Naive B cell (primary cell): Measurements from ENCODE around the gene NMU. TPM values are rescaled to one million over a fixed set of nuclear protein-coding genes. Genes with fewer than 3 reads are reported as not detected.
"Not testable (repeated sequence)": the region's sequence is repeated elsewhere in the genome, so short reads cannot be mapped to it uniquely, and the experiment has no call there.

ENCODE experiments used
- ATAC-seq, 2 donors: fragments of 150-1000 bp; cut with Tn5 transposase; 2 replicates each; pipeline ENCODE4 v1.10.0; 2021; ENCODE audit warnings: low read depth in 2 of 2, mild to moderate bottlenecking in 2 of 2, moderate library complexity in 2 of 2
- DNase-seq: peaks from one replicate; pipeline ENCODE4 v3.0.0; 2022
- H3K27ac Mint-ChIP-seq, 6 donors: one replicate each; pipeline ENCODE4 v1.8.0; 2020 to 2022; ENCODE audit warnings: mild to moderate bottlenecking in 6 of 6, mixed read lengths in 6 of 6, moderate library complexity in 5 of 6, inconsistent platforms in 2 of 6
- H3K27me3 Mint-ChIP-seq, 3 donors: one replicate each; pipeline ENCODE4 v1.8.0; 2021 to 2022; ENCODE audit warnings: mixed read lengths in 3 of 3, mild to moderate bottlenecking in 1 of 3
- H3K36me3 Mint-ChIP-seq, 2 donors: one replicate each; pipeline ENCODE4 v1.8.0; 2020 to 2022; ENCODE audit warnings: mixed read lengths in 2 of 2, inconsistent platforms in 1 of 2, mild to moderate bottlenecking in 1 of 2
- H3K4me1 Mint-ChIP-seq, 3 donors: one replicate each; pipeline ENCODE4 v1.8.0; 2020 to 2022; ENCODE audit warnings: mixed read lengths in 3 of 3, inconsistent platforms in 1 of 3, mild to moderate bottlenecking in 1 of 3, moderate library complexity in 1 of 3
- H3K4me3 Mint-ChIP-seq, 8 donors: one replicate each; pipeline ENCODE4 v1.8.0; 2020 to 2022; ENCODE audit warnings: mild to moderate bottlenecking in 8 of 8, mixed read lengths in 8 of 8, moderate library complexity in 8 of 8, inconsistent platforms in 2 of 8
- H3K9me3 Mint-ChIP-seq, 7 donors: one replicate each; pipeline ENCODE4 v1.8.0; 2020 to 2022; ENCODE audit warnings: mixed read lengths in 7 of 7, mild to moderate bottlenecking in 5 of 7, inconsistent platforms in 2 of 7, moderate library complexity in 1 of 7
- polyA plus RNA-seq, 6 donors: library from polyadenylated mRNA; unstranded; fragments of 300-500 nt; fragmentation: Illumina TruSeq; gene quantifications; one replicate each; pipeline ENCODE4 v1.2.3, GENCODE V29; 2021; ENCODE audit warnings: low read depth in 6 of 6

Gene NMU
- polyA plus RNA-seq, 6 donors from 2014 or later: not detected

- Mint-ChIP-seq H3K27ac (no peak overlapping the region), H3K4me1 (no peaks in the 10 kb centered on the region), H3K36me3 (no peaks in the 10 kb centered on the region), H3K27me3 (peaks cover 6 to 14% (median 9%) of the 10 kb centered on the region in 3 donors), H3K9me3 (peaks cover 0 to 6% (median 0%) of the 10 kb centered on the region in 7 donors), H3K4me3 (no peak overlapping the region)
- no peak for ATAC-seq
- DNase-seq: no peak
Measured at GRCh38 chr4:55658657-55659056, 22.6 kb upstream of the NMU start.

GRCh38 chr4:55654131-55654530 is 18.0 kb upstream of the NMU start:
- DNase-seq (no peak), ATAC-seq (no peak)
- Mint-ChIP-seq H3K36me3 (no peaks in the 10 kb centered on the region), H3K27ac (no peak overlapping the region), H3K9me3 (peaks cover 0 to 2% (median 0%) of the 10 kb centered on the region in 7 donors), H3K4me3 (no peak overlapping the region), H3K4me1 (no peaks in the 10 kb centered on the region), H3K27me3 (peaks cover 0 to 10% (median 5%) of the 10 kb centered on the region in 3 donors)

GRCh38 chr4:55650483-55650882 is 14.4 kb upstream of the NMU start:
- Mint-ChIP-seq H3K27ac (no peak overlapping the region), H3K9me3 (peaks cover 0 to 2% (median 0%) of the 10 kb centered on the region in 7 donors), H3K27me3 (peaks cover 0 to 13% (median 4%) of the 10 kb centered on the region in 3 donors), H3K4me1 (no peaks in the 10 kb centered on the region), H3K36me3 (no peaks in the 10 kb centered on the region), H3K4me3 (no peak overlapping the region)
- ATAC-seq: no peak
- no peak for DNase-seq

- no peak for ATAC-seq
- peaks cover 0 to 1% (median 0%) of the 10 kb centered on the region in 7 donors for H3K9me3 Mint-ChIP-seq
Measured at GRCh38 chr4:55637272-55637820, 1.2 kb upstream of the NMU start.

GRCh38 chr4:55636656-55636999 is 530 bp upstream of the NMU start:
- Mint-ChIP-seq H3K27ac (peak overlapping the region in 1 of 6 donors; percentile 44), H3K27me3 (peaks cover 46 to 69% (median 60%) of the 10 kb centered on the region in 3 donors), H3K4me1 (peaks cover 11 to 16% (median 15%) of the 10 kb centered on the region in 3 donors), H3K9me3 (peaks cover 0 to 1% (median 0%) of the 10 kb centered on the region in 7 donors), H3K36me3 (peaks cover 0 to 5% of the 10 kb centered on the region in 2 donors), H3K4me3 (peak overlapping the region in 7 of 8 donors; percentile 12 to 75 (median 67))
- DNase-seq (no peak), ATAC-seq (no peak)

More at GRCh38 chr4:55637272-55637820, 1.2 kb upstream of the NMU start:
- H3K4me3 Mint-ChIP-seq: no peak overlapping the region
- H3K36me3 Mint-ChIP-seq: peaks cover 0 to 5% of the 10 kb centered on the region in 2 donors
- no peak overlapping the region for H3K27ac Mint-ChIP-seq
- no peak for DNase-seq
- peaks cover 41 to 63% (median 57%) of the 10 kb centered on the region in 3 donors for H3K27me3 Mint-ChIP-seq
- H3K4me1 Mint-ChIP-seq: peaks cover 11 to 16% (median 15%) of the 10 kb centered on the region in 3 donors

- peak overlapping the region in 5 of 8 donors; percentile 6 to 76 (median 59) for H3K4me3 Mint-ChIP-seq
- H3K36me3 Mint-ChIP-seq: peaks cover 0 to 5% of the 10 kb centered on the region in 2 donors
- no peak for DNase-seq
- peaks cover 52 to 77% (median 69%) of the 10 kb centered on the region in 3 donors for H3K27me3 Mint-ChIP-seq
- no peak for ATAC-seq
- peaks cover 0 to 5% (median 1%) of the 10 kb centered on the region in 7 donors for H3K9me3 Mint-ChIP-seq
- H3K4me1 Mint-ChIP-seq: peaks cover 11 to 16% (median 15%) of the 10 kb centered on the region in 3 donors
- H3K27ac Mint-ChIP-seq: no peak overlapping the region
Measured at GRCh38 chr4:55635282-55635681, 816 bp downstream of the NMU start.

- Mint-ChIP-seq H3K9me3 (peaks cover 0 to 7% (median 1%) of the 10 kb centered on the region in 7 donors), H3K36me3 (peaks cover 0 to 5% of the 10 kb centered on the region in 2 donors)
Measured at GRCh38 chr4:55634417-55635128, 1.5 kb downstream of the NMU start.

GRCh38 chr4:55633903-55634302 is 2.2 kb downstream of the NMU start:
- ATAC-seq: no peak
- Mint-ChIP-seq H3K9me3 (peaks cover 0 to 7% (median 1%) of the 10 kb centered on the region in 7 donors), H3K4me1 (peaks cover 11 to 16% (median 15%) of the 10 kb centered on the region in 3 donors), H3K36me3 (peaks cover 0 to 5% of the 10 kb centered on the region in 2 donors), H3K27me3 (peaks cover 46 to 68% (median 61%) of the 10 kb centered on the region in 3 donors), H3K4me3 (no peak overlapping the region), H3K27ac (no peak overlapping the region)
- DNase-seq: no peak

More at GRCh38 chr4:55634417-55635128, 1.5 kb downstream of the NMU start:
- no peak for ATAC-seq
- Mint-ChIP-seq H3K4me3 (peak overlapping the region in 2 of 8 donors; percentile 2 to 44), H3K27me3 (peaks cover 51 to 75% (median 66%) of the 10 kb centered on the region in 3 donors), H3K27ac (no peak overlapping the region), H3K4me1 (peaks cover 11 to 16% (median 15%) of the 10 kb centered on the region in 3 donors)
- no peak for DNase-seq

GRCh38 chr4:55625835-55626234 is 10.3 kb downstream of the NMU start:
- ATAC-seq: no peak
- no peaks in the 10 kb centered on the region for H3K36me3 Mint-ChIP-seq

GRCh38 chr4:55624063-55624462 is 12.0 kb downstream of the NMU start:
- not testable (repeated sequence) for DNase-seq, H3K27me3 Mint-ChIP-seq, H3K36me3 Mint-ChIP-seq, H3K9me3 Mint-ChIP-seq, H3K4me3 Mint-ChIP-seq, H3K4me1 Mint-ChIP-seq, H3K27ac Mint-ChIP-seq, ATAC-seq

More at GRCh38 chr4:55625835-55626234, 10.3 kb downstream of the NMU start:
- Mint-ChIP-seq H3K9me3 (peaks cover 0 to 7% (median 0%) of the 10 kb centered on the region in 7 donors), H3K4me3 (no peak overlapping the region), H3K27ac (no peak overlapping the region), H3K4me1 (no peaks in the 10 kb centered on the region), H3K27me3 (peaks cover 5 to 14% (median 5%) of the 10 kb centered on the region in 3 donors)
- no peak for DNase-seq

- no peaks in the 10 kb centered on the region for H3K9me3 Mint-ChIP-seq
- ATAC-seq: no peak
- no peaks in the 10 kb centered on the region for H3K4me1 Mint-ChIP-seq
- no peak overlapping the region for H3K27ac Mint-ChIP-seq
- H3K27me3 Mint-ChIP-seq: peaks cover 6 to 25% (median 21%) of the 10 kb centered on the region in 3 donors
- DNase-seq: no peak
- H3K4me3 Mint-ChIP-seq: no peak overlapping the region
- no peaks in the 10 kb centered on the region for H3K36me3 Mint-ChIP-seq
Measured at GRCh38 chr4:55618546-55619143, 17.5 kb downstream of the NMU start.

GRCh38 chr4:55617587-55618197 is 18.4 kb downstream of the NMU start:
- no peaks in the 10 kb centered on the region for H3K9me3 Mint-ChIP-seq
- no peaks in the 10 kb centered on the region for H3K4me1 Mint-ChIP-seq
- H3K4me3 Mint-ChIP-seq: no peak overlapping the region
- H3K27me3 Mint-ChIP-seq: peaks cover 6 to 25% (median 21%) of the 10 kb centered on the region in 3 donors
- no peak overlapping the region for H3K27ac Mint-ChIP-seq
- H3K36me3 Mint-ChIP-seq: no peaks in the 10 kb centered on the region
- ATAC-seq (no peak), DNase-seq (no peak)

GRCh38 chr4:55615008-55615407 is 21.1 kb downstream of the NMU start:
- Mint-ChIP-seq H3K4me1 (no peaks in the 10 kb centered on the region), H3K4me3 (no peak overlapping the region), H3K27ac (no peak overlapping the region), H3K27me3 (peaks cover 6 to 25% (median 21%) of the 10 kb centered on the region in 3 donors), H3K9me3 (no peaks in the 10 kb centered on the region), H3K36me3 (no peaks in the 10 kb centered on the region)
- DNase-seq: no peak
- ATAC-seq: no peak
